Astrocyte (in vitro differentiated cells and primary cell): ENCODE measurements around the gene PSMG4. TPM values are rescaled to one million over a fixed set of nuclear protein-coding genes. Genes with fewer than 3 reads are reported as not detected.

Experiments
- DNase-seq: peaks from one replicate; pipeline ENCODE4 v3.0.0-alpha.2; 2010; ENCODE audit warnings: low read depth
- FAIRE-seq: peaks from 2 replicates; lab custom pipeline; 2011; peaks lifted over from hg19 to GRCh38; lab: Jason Lieb, UNC
- H2AFZ ChIP-seq: 2 replicates; pipeline ENCODE4 v1.6.0; 2012; ENCODE audit warnings: low read depth, low read length, inconsistent platforms
- H3K27ac ChIP-seq: 2 replicates; pipeline ENCODE4 v1.5.1; 2011; ENCODE audit warnings: low read depth, low read length, inconsistent platforms
- H3K27me3 ChIP-seq: 2 replicates; pipeline ENCODE4 v1.6.0; 2011; ENCODE audit warnings: low read length, inconsistent platforms; ENCODE audit not compliant: insufficient read depth
- H3K36me3 ChIP-seq: 2 replicates; pipeline ENCODE4 v1.5.1; 2011; ENCODE audit warnings: low read length, inconsistent platforms; ENCODE audit not compliant: insufficient read depth
- H3K4me1 ChIP-seq: 2 replicates; pipeline ENCODE4 v1.5.1; 2011; ENCODE audit warnings: low read length, inconsistent platforms; ENCODE audit not compliant: insufficient read depth
- H3K4me2 ChIP-seq: 2 replicates; pipeline ENCODE4 v1.6.0; 2012; ENCODE audit warnings: low read length, inconsistent platforms
- H3K4me3 ChIP-seq: 2 replicates; pipeline ENCODE4 v1.5.1; 2011; ENCODE audit warnings: low read depth, mild to moderate bottlenecking, low read length, inconsistent platforms; ENCODE audit not compliant: insufficient read depth
- H3K79me2 ChIP-seq: 2 replicates; pipeline ENCODE4 v1.6.0; 2012; ENCODE audit warnings: mild to moderate bottlenecking, low read length, inconsistent platforms; ENCODE audit not compliant: insufficient read depth
- H3K9ac ChIP-seq: 2 replicates; pipeline ENCODE4 v1.6.0; 2012; ENCODE audit warnings: mild to moderate bottlenecking, low read length, inconsistent platforms
- H3K9me3 ChIP-seq: 2 replicates; pipeline ENCODE4 v1.5.1; 2012; ENCODE audit warnings: low read depth, mild to moderate bottlenecking, low read length, inconsistent platforms; ENCODE audit not compliant: insufficient read depth
- H4K20me1 ChIP-seq: 2 replicates; pipeline ENCODE4 v1.6.0; 2012; ENCODE audit warnings: low read length, inconsistent platforms; ENCODE audit not compliant: insufficient read depth
- H3K27ac Mint-ChIP-seq: one replicate; pipeline ENCODE4 v1.8.0; 2021; ENCODE audit warnings: mild to moderate bottlenecking, mixed read lengths; ENCODE audit not compliant: unreplicated experiment
- H3K27me3 Mint-ChIP-seq: one replicate; pipeline ENCODE4 v1.8.0; 2021; ENCODE audit warnings: low read depth, mixed read lengths; ENCODE audit not compliant: unreplicated experiment
- H3K36me3 Mint-ChIP-seq: one replicate; pipeline ENCODE4 v1.8.0; 2021; ENCODE audit warnings: low read depth, mixed read lengths; ENCODE audit not compliant: unreplicated experiment
- H3K4me1 Mint-ChIP-seq: one replicate; pipeline ENCODE4 v1.8.0; 2021; ENCODE audit warnings: low read depth, mixed read lengths; ENCODE audit not compliant: unreplicated experiment
- H3K4me3 Mint-ChIP-seq: one replicate; pipeline ENCODE4 v1.8.0; 2021; ENCODE audit warnings: mild to moderate bottlenecking, moderate library complexity, mixed read lengths; ENCODE audit not compliant: unreplicated experiment
- H3K9me3 Mint-ChIP-seq: one replicate; pipeline ENCODE4 v1.8.0; 2021; ENCODE audit warnings: mild to moderate bottlenecking, mixed read lengths; ENCODE audit not compliant: unreplicated experiment
- EZH2 ChIP-seq: IDR thresholded peaks from 2 replicates; pipeline ENCODE4 v1.6.1; 2012; ENCODE audit warnings: mild to moderate bottlenecking, low read length, inconsistent platforms; ENCODE audit not compliant: insufficient read depth
- total RNA-seq: library from RNA; stranded (reverse); gene quantifications from 2 replicates; pipeline ENCODE4 v1.2.1, GENCODE V29; 2021
- TF ChIP-seq, protein P1 (sequence below): IDR thresholded peaks from 2 replicates; pipeline ENCODE4 v1.5.1; 2011; ENCODE audit warnings: low read depth, mild to moderate bottlenecking, inconsistent platforms, low read length, moderate library complexity; ENCODE audit not compliant: insufficient read depth

PSMG4 gene
- total RNA-seq, 1 donor from 2014 or later: 23.4 TPM

DNA sequence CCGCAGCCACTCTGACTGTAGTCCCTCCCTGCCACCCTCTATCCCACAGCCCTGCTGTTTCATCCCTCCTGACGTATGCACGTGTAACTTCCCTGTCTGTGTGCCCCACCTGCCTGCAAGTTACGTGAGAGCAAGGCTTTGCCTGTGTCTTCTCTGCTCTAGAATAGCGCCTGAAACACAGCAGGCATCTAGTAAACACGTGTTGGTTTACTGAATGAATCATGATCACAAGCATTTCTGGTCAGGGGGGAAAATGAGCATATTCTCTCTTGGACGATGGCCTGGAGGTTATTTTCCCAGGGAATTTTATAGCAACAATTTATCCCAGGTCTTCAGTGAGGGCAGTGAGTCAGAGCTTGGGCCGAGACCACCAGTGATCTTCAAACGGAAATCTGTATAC is 38.3 kb downstream of the PSMG4 start:
- H3K36me3 ChIP-seq: no peaks in the 10 kb centered on the region
- DNase-seq (no peak), FAIRE-seq (no peak)
- H3K27ac ChIP-seq: no peak overlapping the region
- H3K4me2 ChIP-seq: no peak overlapping the region
- H4K20me1 ChIP-seq: no peaks in the 10 kb centered on the region
- Mint-ChIP-seq H3K9me3 (no peaks in the 10 kb centered on the region), H3K36me3 (peaks cover 6% of the 10 kb centered on the region), H3K27me3 (peaks cover 24% of the 10 kb centered on the region), H3K27ac (no peak overlapping the region), H3K4me3 (no peak overlapping the region), H3K4me1 (peaks cover 3% of the 10 kb centered on the region)
- peaks cover 5% of the 10 kb centered on the region for H3K4me1 ChIP-seq
- no peaks in the 10 kb centered on the region for H3K9me3 ChIP-seq
- no peak overlapping the region for H3K4me3 ChIP-seq
- H3K27me3 ChIP-seq: no peaks in the 10 kb centered on the region
- no peak overlapping the region for H2AFZ ChIP-seq
- no peaks in the 10 kb centered on the region for H3K79me2 ChIP-seq
- TF ChIP-seq, protein P1, sequence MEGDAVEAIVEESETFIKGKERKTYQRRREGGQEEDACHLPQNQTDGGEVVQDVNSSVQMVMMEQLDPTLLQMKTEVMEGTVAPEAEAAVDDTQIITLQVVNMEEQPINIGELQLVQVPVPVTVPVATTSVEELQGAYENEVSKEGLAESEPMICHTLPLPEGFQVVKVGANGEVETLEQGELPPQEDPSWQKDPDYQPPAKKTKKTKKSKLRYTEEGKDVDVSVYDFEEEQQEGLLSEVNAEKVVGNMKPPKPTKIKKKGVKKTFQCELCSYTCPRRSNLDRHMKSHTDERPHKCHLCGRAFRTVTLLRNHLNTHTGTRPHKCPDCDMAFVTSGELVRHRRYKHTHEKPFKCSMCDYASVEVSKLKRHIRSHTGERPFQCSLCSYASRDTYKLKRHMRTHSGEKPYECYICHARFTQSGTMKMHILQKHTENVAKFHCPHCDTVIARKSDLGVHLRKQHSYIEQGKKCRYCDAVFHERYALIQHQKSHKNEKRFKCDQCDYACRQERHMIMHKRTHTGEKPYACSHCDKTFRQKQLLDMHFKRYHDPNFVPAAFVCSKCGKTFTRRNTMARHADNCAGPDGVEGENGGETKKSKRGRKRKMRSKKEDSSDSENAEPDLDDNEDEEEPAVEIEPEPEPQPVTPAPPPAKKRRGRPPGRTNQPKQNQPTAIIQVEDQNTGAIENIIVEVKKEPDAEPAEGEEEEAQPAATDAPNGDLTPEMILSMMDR: no peak
- TF ChIP-seq EZH2: no peak
- H3K9ac ChIP-seq: no peak overlapping the region

GRCh38 chr6:3297909-3298308 is 39.2 kb downstream of the PSMG4 start:
- H3K36me3 Mint-ChIP-seq: peaks cover 4% of the 10 kb centered on the region
- Histone ChIP-seq H3K27me3 (no peaks in the 10 kb centered on the region), H3K9me3 (no peaks in the 10 kb centered on the region), H3K79me2 (no peaks in the 10 kb centered on the region), H3K4me3 (no peak overlapping the region), H3K36me3 (no peaks in the 10 kb centered on the region), H3K27ac (no peak overlapping the region), H3K9ac (no peak overlapping the region), H2AFZ (no peak overlapping the region), H4K20me1 (no peaks in the 10 kb centered on the region), H3K4me2 (no peak overlapping the region), H3K4me1 (peaks cover 5% of the 10 kb centered on the region)
- DNase-seq (no peak), FAIRE-seq (no peak)
- no peak overlapping the region for H3K27ac Mint-ChIP-seq
- H3K9me3 Mint-ChIP-seq: no peaks in the 10 kb centered on the region
- peaks cover 24% of the 10 kb centered on the region for H3K27me3 Mint-ChIP-seq
- H3K4me3 Mint-ChIP-seq: no peak overlapping the region
- TF ChIP-seq, protein P1: no peak
- TF ChIP-seq EZH2: no peak
- H3K4me1 Mint-ChIP-seq: peaks cover 3% of the 10 kb centered on the region

DNA sequence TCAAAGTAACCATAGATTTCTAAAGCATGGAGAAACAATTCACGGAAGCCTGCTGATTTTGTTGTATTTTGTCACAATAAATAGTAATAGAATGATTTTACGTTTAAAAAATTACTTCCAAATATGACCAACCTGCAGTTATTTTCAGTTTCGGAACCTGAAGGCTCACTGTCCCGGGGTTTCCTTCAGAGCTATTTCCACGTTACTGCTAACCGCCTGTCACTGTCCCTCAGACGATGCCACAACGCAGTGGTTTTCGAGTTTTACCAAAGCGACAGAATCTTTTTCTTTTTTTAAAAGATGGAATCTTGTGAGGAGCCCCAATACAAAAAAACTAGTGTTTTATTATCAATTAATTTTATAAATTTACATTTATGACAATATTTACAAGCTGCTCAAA is 40.5 kb downstream of the PSMG4 start:
- no peak overlapping the region for H3K4me3 ChIP-seq
- TF ChIP-seq EZH2: no peak
- TF ChIP-seq, protein P1: no peak
- no peak overlapping the region for H3K4me3 Mint-ChIP-seq
- H3K4me1 ChIP-seq: peaks cover 5% of the 10 kb centered on the region
- no peak overlapping the region for H3K4me2 ChIP-seq
- DNase-seq (no peak), FAIRE-seq (no peak)
- peaks cover 16% of the 10 kb centered on the region for H3K27me3 Mint-ChIP-seq
- no peaks in the 10 kb centered on the region for H3K27me3 ChIP-seq
- no peaks in the 10 kb centered on the region for H3K9me3 Mint-ChIP-seq
- no peaks in the 10 kb centered on the region for H3K36me3 ChIP-seq
- H3K9ac ChIP-seq: no peak overlapping the region
- no peak overlapping the region for H3K27ac Mint-ChIP-seq
- no peak overlapping the region for H2AFZ ChIP-seq
- no peaks in the 10 kb centered on the region for H3K4me1 Mint-ChIP-seq
- no peaks in the 10 kb centered on the region for H3K9me3 ChIP-seq
- no peaks in the 10 kb centered on the region for H4K20me1 ChIP-seq
- peaks cover 4% of the 10 kb centered on the region for H3K36me3 Mint-ChIP-seq
- H3K79me2 ChIP-seq: no peaks in the 10 kb centered on the region
- H3K27ac ChIP-seq: no peak overlapping the region
